ENCODE results near the gene ELOVL7.
A peak's percentile ranks its signal among the peaks of the same experiment; 100 is the strongest.

The ELOVL7 gene

GRCh38 chr5:60856066-60856465 lies 12.0 kb upstream of the ELOVL7 start:
- no peak for TF ChIP-seq CTCF (IDR thresholded peaks at IDR 0.05)
- Histone ChIP-seq H3K4me3 (no peak overlapping the region), H3K27me3 (no peaks in the 10 kb centered on the region), H3K9me3 (peaks cover 0 to 5% (median 0%) of the 10 kb centered on the region in 3 donors), H3K36me3 (no peaks in the 10 kb centered on the region), H3K4me1 (no peaks in the 10 kb centered on the region), H3K27ac (no peak overlapping the region)
- DNase-seq: no peak
- intact Hi-C loops (cut with DNase I; ENCODE audit: low total_unique reads): no loop called here

- Histone ChIP-seq H3K27me3 (no peaks in the 10 kb centered on the region), H3K4me3 (no peak overlapping the region), H3K36me3 (no peaks in the 10 kb centered on the region), H3K4me1 (no peaks in the 10 kb centered on the region), H3K9me3 (no peaks in the 10 kb centered on the region), H3K27ac (no peak overlapping the region)
- intact Hi-C loops (cut with DNase I; ENCODE audit: low total_unique reads): no loop called here
- no peak for TF ChIP-seq CTCF (IDR thresholded peaks at IDR 0.05)
- DNase-seq: no peak
These were observed 8.9 kb upstream of the ELOVL7 start for GRCh38 chr5:60852940-60853339.

- no peaks in the 10 kb centered on the region for H3K4me1 ChIP-seq
- no peak for DNase-seq
- no peaks in the 10 kb centered on the region for H3K27me3 ChIP-seq
- no peak overlapping the region for H3K4me3 ChIP-seq
- no peaks in the 10 kb centered on the region for H3K36me3 ChIP-seq
- H3K9me3 ChIP-seq: no peaks in the 10 kb centered on the region
- no peak for TF ChIP-seq CTCF (IDR thresholded peaks at IDR 0.05)
- no peak overlapping the region for H3K27ac ChIP-seq
- intact Hi-C loops (cut with DNase I; ENCODE audit: low total_unique reads): no loop called here
These were observed 8.2 kb upstream of the ELOVL7 start for GRCh38 chr5:60852317-60852716.

GRCh38 chr5:60851626-60852025 lies 7.6 kb upstream of the ELOVL7 start:
- no peak overlapping the region for H3K4me3 ChIP-seq
- H3K27me3 ChIP-seq: no peaks in the 10 kb centered on the region
- H3K4me1 ChIP-seq: no peaks in the 10 kb centered on the region
- no peaks in the 10 kb centered on the region for H3K9me3 ChIP-seq
- H3K36me3 ChIP-seq: no peaks in the 10 kb centered on the region
- DNase-seq: no peak
- intact Hi-C loops (cut with DNase I; ENCODE audit: low total_unique reads): no loop called here
- TF ChIP-seq CTCF (IDR thresholded peaks at IDR 0.05): no peak
- no peak overlapping the region for H3K27ac ChIP-seq

GRCh38 chr5:60846298-60846697 lies 2.2 kb upstream of the ELOVL7 start:
- peaks cover 0 to 32% of the 10 kb centered on the region in 2 donors for H3K27me3 ChIP-seq
- H3K27ac ChIP-seq: no peak overlapping the region
- H3K4me1 ChIP-seq: peaks cover 0 to 19% (median 13%) of the 10 kb centered on the region in 4 donors
- H3K36me3 ChIP-seq: no peaks in the 10 kb centered on the region
- no peak for DNase-seq
- no peak for TF ChIP-seq CTCF (IDR thresholded peaks at IDR 0.05)
- H3K4me3 ChIP-seq: no peak overlapping the region
- no peaks in the 10 kb centered on the region for H3K9me3 ChIP-seq
- intact Hi-C loops (cut with DNase I; ENCODE audit: low total_unique reads): no loop called here

GRCh38 chr5:60843386-60843935 lies 608 bp downstream of the ELOVL7 start:
- Histone ChIP-seq H3K4me3 (peak overlapping the region; percentile 53 to 64), H3K36me3 (no peaks in the 10 kb centered on the region), H3K9me3 (no peaks in the 10 kb centered on the region), H3K4me1 (peaks cover 0 to 19% (median 13%) of the 10 kb centered on the region in 4 donors), H3K27me3 (peaks cover 0 to 38% of the 10 kb centered on the region in 2 donors), H3K27ac (no peak overlapping the region)
- TF ChIP-seq CTCF (IDR thresholded peaks at IDR 0.05): no peak
- no peak for DNase-seq
- intact Hi-C loops (cut with DNase I; ENCODE audit: low total_unique reads): no loop called here

Data from tibial artery (tissue), 4 donors.